IMR-90 (cell line): ENCODE data around the gene ADSS1. TPM values are rescaled to one million over a fixed set of nuclear protein-coding genes. Genes with fewer than 3 reads are reported as not detected.

Experiments used
- ATAC-seq: fragments of 200-7000 bp; cut with Tn5 transposase; 2 replicates; pipeline ENCODE4 v1.9.1; 2020; ENCODE audit warnings: low read depth, mild to moderate bottlenecking, moderate library complexity
- BruUV-seq: library from RNA; stranded (reverse); fragments of 400-500 nt; replicated peaks from 2 replicates; lab custom pipeline; 2021; lab: Mats Ljungman, UMichigan
- CTCF ChIA-PET: fragments of 300-600 bp; formaldehyde crosslinking; extraction: SDS; loops from one replicate; lab custom pipeline; 2021; ENCODE audit warnings: antibody characterized with exemption; lab: Yijun Ruan, JAX
- POLR2A ChIA-PET: fragments of 300-600 bp; sonication (Branson Sonifier 250); formaldehyde crosslinking; loops from one replicate; lab custom pipeline; 2022; ENCODE audit warnings: antibody characterized with exemption; ENCODE audit not compliant: unreplicated experiment; lab: Charles Lee
- DNase-seq: peaks from one replicate; pipeline ENCODE4 v3.0.0; 2013
- H2AFZ ChIP-seq: replicated peaks from 2 replicates; pipeline ENCODE3; 2013; ENCODE audit warnings: low read length, mild to moderate bottlenecking; ENCODE audit not compliant: poor library complexity
- H2AK5ac ChIP-seq: 2 replicates; pipeline ENCODE4 v1.6.1; 2013; ENCODE audit warnings: low read depth, low read length, inconsistent platforms
- H2AK9ac ChIP-seq: replicated peaks from 2 replicates; pipeline ENCODE3; 2013; ENCODE audit warnings: mild to moderate bottlenecking, low read depth, low read length, moderate library complexity; ENCODE audit not compliant: poor library complexity
- H2BK120ac ChIP-seq: 2 replicates; pipeline ENCODE4 v1.6.1; 2013; ENCODE audit warnings: low read depth, low read length, inconsistent platforms
- H2BK15ac ChIP-seq: 3 replicates; pipeline ENCODE4 v1.6.1; 2013; ENCODE audit warnings: low read depth, low read length, inconsistent platforms
- H2BK20ac ChIP-seq: 2 replicates; pipeline ENCODE4 v1.6.1; 2013; ENCODE audit warnings: low read depth, mild to moderate bottlenecking, inconsistent platforms, low read length, moderate library complexity
- H2BK5ac ChIP-seq: 2 replicates; pipeline ENCODE4 v1.6.1; 2013; ENCODE audit warnings: mild to moderate bottlenecking, low read depth, low read length, inconsistent platforms; ENCODE audit not compliant: poor library complexity, severe bottlenecking
- H3K14ac ChIP-seq: replicated peaks from 2 replicates; pipeline ENCODE4 v1.6.1; 2013; ENCODE audit warnings: low read depth, low read length, inconsistent platforms
- H3K18ac ChIP-seq: 2 replicates; pipeline ENCODE4 v1.6.1; 2013; ENCODE audit warnings: low read depth, low read length, control low read depth
- H3K23ac ChIP-seq: 2 replicates; pipeline ENCODE4 v1.6.1; 2013; ENCODE audit warnings: low read depth, low read length, inconsistent platforms
- H3K27ac ChIP-seq: 2 replicates; pipeline ENCODE4 v1.5.1; 2013; ENCODE audit warnings: mild to moderate bottlenecking, control low read depth, low read length; ENCODE audit not compliant: insufficient read depth
- H3K27me3 ChIP-seq: 2 replicates; pipeline ENCODE4 v1.6.1; 2013; ENCODE audit warnings: low read length; ENCODE audit not compliant: control insufficient read depth, insufficient read depth
- H3K36me3 ChIP-seq: 2 replicates; pipeline ENCODE4 v1.6.1; 2013; ENCODE audit warnings: low read length, mixed read lengths; ENCODE audit not compliant: control insufficient read depth, insufficient read depth
- H3K4ac ChIP-seq: 2 replicates; pipeline ENCODE4 v1.6.1; 2013; ENCODE audit warnings: low read depth, low read length, inconsistent platforms
- H3K4me1 ChIP-seq: 2 replicates; pipeline ENCODE4 v1.6.1; 2013; ENCODE audit warnings: low read length, mixed read lengths; ENCODE audit not compliant: control insufficient read depth, insufficient read depth
- H3K4me2 ChIP-seq: 2 replicates; pipeline ENCODE4 v1.6.1; 2013; ENCODE audit warnings: low read depth, mild to moderate bottlenecking, control low read depth, low read length, moderate library complexity
- H3K4me3 ChIP-seq: 2 replicates; pipeline ENCODE4 v1.5.1; 2013; ENCODE audit warnings: low read depth, mild to moderate bottlenecking, control low read depth, low read length, moderate library complexity; ENCODE audit not compliant: insufficient read depth
- H3K56ac ChIP-seq: 2 replicates; pipeline ENCODE4 v1.6.1; 2013; ENCODE audit warnings: low read length, inconsistent platforms; ENCODE audit not compliant: insufficient read depth; ENCODE audit errors: extremely low read depth
- H3K79me1 ChIP-seq, 2 experiments: 2 replicates each; pipeline ENCODE4 v1.6.1; 2013; ENCODE audit warnings: low read length in 2 of 2, inconsistent platforms in 1 of 2, low read depth in 1 of 2
- H3K9ac ChIP-seq: 2 replicates; pipeline ENCODE4 v1.6.1; 2013; ENCODE audit warnings: low read depth, low read length, control low read depth
- H3K9me1 ChIP-seq: 2 replicates; pipeline ENCODE4 v1.6.1; 2013; ENCODE audit warnings: low read length, inconsistent platforms; ENCODE audit not compliant: insufficient read depth
- H3K9me3 ChIP-seq: 2 replicates; pipeline ENCODE4 v1.6.1; 2013; ENCODE audit warnings: low read length; ENCODE audit not compliant: control insufficient read depth, insufficient read depth
- H4K20me1 ChIP-seq: 2 replicates; pipeline ENCODE4 v1.6.1; 2013; ENCODE audit warnings: low read length, inconsistent platforms; ENCODE audit not compliant: insufficient read depth
- H4K5ac ChIP-seq: 2 replicates; pipeline ENCODE4 v1.6.1; 2013; ENCODE audit warnings: mild to moderate bottlenecking, low read depth, low read length, control low read depth
- H4K8ac ChIP-seq, 2 experiments: 2 replicates each; pipeline ENCODE4 v1.6.1; 2013; ENCODE audit warnings: low read depth in 2 of 2, low read length in 2 of 2, control low read depth in 1 of 2, inconsistent platforms in 1 of 2
- H4K91ac ChIP-seq: 2 replicates; pipeline ENCODE4 v1.6.1; 2013; ENCODE audit warnings: low read depth, low read length, inconsistent platforms; ENCODE audit not compliant: insufficient read depth
- BHLHE40 ChIP-seq: fragments of 150-350 bp; IDR thresholded peaks from 2 replicates; pipeline ENCODE4 v1.6.1; 2016; ENCODE audit warnings: mild to moderate bottlenecking, low read depth, low read length
- CHD1 ChIP-seq: IDR thresholded peaks from 2 replicates; pipeline ENCODE4 v1.6.1; 2012; ENCODE audit warnings: low read depth, low read length, improper control_type of control experiment
- MAFK ChIP-seq: IDR thresholded peaks from 2 replicates; pipeline ENCODE4 v1.6.1; 2012; ENCODE audit warnings: low read depth, low read length, improper control_type of control experiment
- MXI1 ChIP-seq: IDR thresholded peaks from 2 replicates; pipeline ENCODE4 v1.6.1; 2012; ENCODE audit warnings: low read depth, mild to moderate bottlenecking, low read length, moderate library complexity, borderline replicate concordance
- POLR2A ChIP-seq: IDR thresholded peaks from 2 replicates; pipeline ENCODE4 v1.6.1; 2012; ENCODE audit warnings: mild to moderate bottlenecking, low read depth, low read length
- RCOR1 ChIP-seq: IDR thresholded peaks from 2 replicates; pipeline ENCODE4 v1.6.1; 2012; ENCODE audit warnings: mild to moderate bottlenecking, low read length, improper control_type of control experiment; ENCODE audit not compliant: insufficient replicate concordance
- RFX5 ChIP-seq: IDR thresholded peaks from 2 replicates; pipeline ENCODE4 v1.8.0; 2012; ENCODE audit warnings: low read depth, mild to moderate bottlenecking, low read length, moderate library complexity
- WGBS, 2 experiments: methylation state at CpG; one replicate each; pipeline versions ENCODE4 v1.1.5 to v1.1.7; 2013; ENCODE audit warnings: missing lambda C conversion rate in 2 of 2; ENCODE audit not compliant: insufficient read length in 1 of 2; ENCODE audit errors: extremely low coverage in 2 of 2; 5-methylcytosine and 5-hydroxymethylcytosine counted together
- dilution Hi-C: fragments of 300-500 bp; cut with HindIII; formaldehyde crosslinking; loops from one replicate; pipeline ENCODE4 v1.14.3; 2018; ENCODE audit warnings: low sequenced_read_pairs; ENCODE audit not compliant: unreplicated experiment
- in situ Hi-C: fragments of 300-500 bp; cut with MboI; formaldehyde crosslinking; loops from 3 replicates; pipeline ENCODE4 v1.14.3; 2019; ENCODE audit warnings: low sequenced_read_pairs, inconsistent platforms, mixed read lengths
- intact Hi-C: fragments of 100-400 bp; cut with micrococcal nuclease; formaldehyde crosslinking; loops from 2 replicates; pipeline ENCODE4 v1.10.0; 2022
- polyA plus RNA-seq, 3 experiments: library from polyadenylated mRNA; depleted of rRNA; stranded (reverse); fragments of >200 nt; gene quantifications; 2 replicates each; pipeline ENCODE4 v1.2.3, GENCODE V29; 2012; ENCODE audit warnings: low replicate concordance in 1 of 3
- total RNA-seq: library from RNA; depleted of rRNA; stranded (reverse); fragments of >200 nt; gene quantifications from 2 replicates; pipeline ENCODE4 v1.2.3, GENCODE V29; 2012

The ADSS1 gene
- total and polyA plus RNA-seq, 2 of the 4 experiments (the other 2 are of a cell fraction), result 1.8 to 5.2 TPM

DNA sequence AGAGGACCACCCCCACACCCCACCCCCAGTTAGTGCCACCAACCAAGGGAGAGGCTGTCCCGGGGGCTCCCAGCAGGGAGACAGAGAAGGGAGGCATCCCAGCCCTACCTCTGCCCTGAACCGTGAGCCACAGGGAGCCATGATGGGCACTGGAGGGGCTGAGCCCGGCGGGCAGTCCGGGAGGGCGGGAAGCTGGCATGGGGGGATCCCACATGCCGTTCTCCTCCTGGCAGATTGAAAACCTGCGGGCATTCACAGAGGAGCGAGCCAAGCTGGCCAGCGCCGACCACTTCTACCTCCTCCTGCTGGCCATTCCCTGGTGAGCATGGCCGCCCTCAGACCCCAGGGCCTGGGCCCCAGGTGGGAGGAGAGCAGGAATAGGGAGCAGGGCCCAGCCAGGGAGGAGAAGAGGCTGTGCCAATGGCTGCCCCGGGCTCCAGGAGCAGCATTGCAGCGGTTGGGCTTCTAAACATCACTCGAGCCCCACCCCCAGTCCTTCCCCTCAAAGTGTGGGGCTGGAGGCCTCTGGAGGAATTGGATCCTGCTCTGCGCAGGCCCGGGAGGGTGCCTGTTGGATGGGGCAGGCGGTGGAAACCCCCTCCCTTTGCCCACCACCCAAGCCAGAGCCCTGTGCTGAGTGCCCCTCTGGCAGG lies 14.5 kb upstream of the ADSS1 start:
- no peak overlapping the region for H2AK5ac ChIP-seq
- H3K56ac ChIP-seq, result no peak overlapping the region
- no peaks in the 10 kb centered on the region for H3K9me3 ChIP-seq
- intact Hi-C loops (loop anchor here (2.0 kb wide), 1 partner anchor 573 kb away; no protein-coding TSS in a partner anchor), in situ Hi-C loops (loop anchor here (5.0 kb wide), 1 partner anchor 52 kb away; no protein-coding TSS in a partner anchor), dilution Hi-C loops (no loop called here)
- no peak overlapping the region for H4K91ac ChIP-seq
- H3K9ac ChIP-seq, result no peak overlapping the region
- no peak overlapping the region for H2BK15ac ChIP-seq
- H3K9me1 ChIP-seq, result no peaks in the 10 kb centered on the region
- POLR2A ChIA-PET, result no interaction called here
- no peaks in the 10 kb centered on the region for H3K27me3 ChIP-seq
- H3K4ac ChIP-seq, result no peak overlapping the region
- H4K20me1 ChIP-seq, result peaks cover 22% of the 10 kb centered on the region
- H4K8ac ChIP-seq, result no peak overlapping the region
- H4K5ac ChIP-seq, result no peak overlapping the region
- peaks cover 4% of the 10 kb centered on the region; the same call in 1 of the 2 replicates for H3K4me1 ChIP-seq
- H2BK20ac ChIP-seq, result no peak overlapping the region
- peak overlapping the region; percentile 79 for H2AK9ac ChIP-seq
- BruUV-seq, result no TSS peak
- H3K14ac ChIP-seq, result no peak overlapping the region
- 100% methylated on average over 5 of the region's 18 CpGs; no CpG with 5 or more reads in 1 of the 2 experiments for WGBS, 2 experiments
- H2BK5ac ChIP-seq, result no peak overlapping the region
- no peak for ATAC-seq
- no peak overlapping the region for H3K4me2 ChIP-seq
- no peak overlapping the region for H3K4me3 ChIP-seq
- no peak overlapping the region for H3K18ac ChIP-seq
- H3K79me1 ChIP-seq, result peaks cover 5 to 8% of the 10 kb centered on the region in 2 experiments; a peak in 1 of 4 replicates
- TF ChIP-seq CHD1, result no peak
- no peak for TF ChIP-seq BHLHE40
- no peak for TF ChIP-seq RFX5
- no peak for TF ChIP-seq POLR2A
- no peak for TF ChIP-seq RCOR1
- no peak for TF ChIP-seq MAFK
- no peak for TF ChIP-seq MXI1
- no peak overlapping the region for H2BK120ac ChIP-seq
- DNase-seq, result no peak
- H3K36me3 ChIP-seq, result peaks cover 64% of the 10 kb centered on the region
- no peak overlapping the region for H3K27ac ChIP-seq
- no peak overlapping the region for H3K23ac ChIP-seq
- no peak overlapping the region for H2AFZ ChIP-seq
- CTCF ChIA-PET, result interaction anchor here (0.6 to 1.1 kb wide), 3 partner anchors 13 to 44 kb away, joined by 3 to 4 read pairs (median 3); no protein-coding TSS in a partner anchor
